ENCODE measurements around the gene BCKDHB.

BCKDHB gene

GRCh38 chr6:80156221-80156620 is 49.8 kb downstream of the BCKDHB start:
- peaks cover 3% of the 10 kb centered on the region for H3K36me3 Mint-ChIP-seq (ENCODE audit: low read depth)
- no peak overlapping the region for H3K27ac Mint-ChIP-seq
- H3K27me3 Mint-ChIP-seq (ENCODE audit: low read depth), result no peaks in the 10 kb centered on the region
- no peaks in the 10 kb centered on the region for H3K9me3 Mint-ChIP-seq
- H3K4me3 Mint-ChIP-seq, result no peak overlapping the region
- TF ChIP-seq CTCF (IDR thresholded peaks at IDR 0.05; ENCODE audit: unreplicated experiment in 3 of 3), result no peak
- H3K4me1 Mint-ChIP-seq, result no peaks in the 10 kb centered on the region

GRCh38 chr6:80158478-80158989 is 52.1 kb downstream of the BCKDHB start:
- Mint-ChIP-seq H3K36me3 (ENCODE audit: low read depth) (peaks cover 3% of the 10 kb centered on the region), H3K4me1 (peaks cover 4% of the 10 kb centered on the region), H3K4me3 (no peak overlapping the region), H3K27me3 (ENCODE audit: low read depth) (no peaks in the 10 kb centered on the region), H3K27ac (no peak overlapping the region), H3K9me3 (no peaks in the 10 kb centered on the region)
- TF ChIP-seq CTCF (IDR thresholded peaks at IDR 0.05; ENCODE audit: unreplicated experiment in 3 of 3), result no peak

- Mint-ChIP-seq H3K9me3 (no peaks in the 10 kb centered on the region), H3K4me3 (no peak overlapping the region)
Measured at GRCh38 chr6:80161434-80161833, 55.0 kb downstream of the BCKDHB start.

GRCh38 chr6:80163754-80164187 is 57.3 kb downstream of the BCKDHB start:
- no peak for TF ChIP-seq CTCF (IDR thresholded peaks at IDR 0.05; ENCODE audit: unreplicated experiment in 3 of 3)
- Mint-ChIP-seq H3K27me3 (ENCODE audit: low read depth) (no peaks in the 10 kb centered on the region), H3K4me3 (no peak overlapping the region), H3K36me3 (ENCODE audit: low read depth) (no peaks in the 10 kb centered on the region), H3K4me1 (peaks cover 4% of the 10 kb centered on the region), H3K27ac (no peak overlapping the region), H3K9me3 (no peaks in the 10 kb centered on the region)

More at GRCh38 chr6:80161434-80161833, 55.0 kb downstream of the BCKDHB start:
- TF ChIP-seq CTCF (IDR thresholded peaks at IDR 0.05; ENCODE audit: unreplicated experiment in 3 of 3), result no peak
- Mint-ChIP-seq H3K27me3 (ENCODE audit: low read depth) (no peaks in the 10 kb centered on the region), H3K4me1 (peaks cover 4% of the 10 kb centered on the region), H3K27ac (no peak overlapping the region), H3K36me3 (ENCODE audit: low read depth) (no peaks in the 10 kb centered on the region)

- Mint-ChIP-seq H3K36me3 (ENCODE audit: low read depth) (no peaks in the 10 kb centered on the region), H3K4me3 (no peak overlapping the region), H3K9me3 (no peaks in the 10 kb centered on the region), H3K4me1 (peaks cover 4% of the 10 kb centered on the region), H3K27me3 (ENCODE audit: low read depth) (no peaks in the 10 kb centered on the region), H3K27ac (no peak overlapping the region)
- TF ChIP-seq CTCF (IDR thresholded peaks at IDR 0.05; ENCODE audit: unreplicated experiment in 3 of 3), result no peak
Measured at GRCh38 chr6:80165143-80165542, 58.7 kb downstream of the BCKDHB start.

GRCh38 chr6:80165819-80166218 is 59.3 kb downstream of the BCKDHB start:
- Mint-ChIP-seq H3K27ac (no peak overlapping the region), H3K4me1 (peaks cover 4% of the 10 kb centered on the region), H3K4me3 (no peak overlapping the region), H3K27me3 (ENCODE audit: low read depth) (no peaks in the 10 kb centered on the region), H3K36me3 (ENCODE audit: low read depth) (no peaks in the 10 kb centered on the region), H3K9me3 (no peaks in the 10 kb centered on the region)
- no peak for TF ChIP-seq CTCF (IDR thresholded peaks at IDR 0.05; ENCODE audit: unreplicated experiment in 3 of 3)
